HG03342 (cell line): ENCODE results near the gene GJE1.
"Not testable (repeated sequence)": the region's sequence is repeated elsewhere in the genome, so short reads cannot be mapped to it uniquely, and the experiment has no call there.

ENCODE experiments used
- ATAC-seq: cut with Tn5 transposase; IDR thresholded peaks from one replicate; pipeline ENCODE4 v1.9.1; 2021; ENCODE audit warnings: mild to moderate bottlenecking, moderate library complexity; ENCODE audit not compliant: unreplicated experiment

Gene GJE1, protein sequence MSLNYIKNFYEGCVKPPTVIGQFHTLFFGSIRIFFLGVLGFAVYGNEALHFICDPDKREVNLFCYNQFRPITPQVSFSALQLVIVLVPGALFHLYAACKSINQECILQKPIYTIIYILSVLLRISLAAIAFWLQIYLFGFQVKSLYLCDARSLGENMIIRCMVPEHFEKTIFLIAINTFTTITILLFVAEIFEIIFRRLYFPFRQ

DNA sequence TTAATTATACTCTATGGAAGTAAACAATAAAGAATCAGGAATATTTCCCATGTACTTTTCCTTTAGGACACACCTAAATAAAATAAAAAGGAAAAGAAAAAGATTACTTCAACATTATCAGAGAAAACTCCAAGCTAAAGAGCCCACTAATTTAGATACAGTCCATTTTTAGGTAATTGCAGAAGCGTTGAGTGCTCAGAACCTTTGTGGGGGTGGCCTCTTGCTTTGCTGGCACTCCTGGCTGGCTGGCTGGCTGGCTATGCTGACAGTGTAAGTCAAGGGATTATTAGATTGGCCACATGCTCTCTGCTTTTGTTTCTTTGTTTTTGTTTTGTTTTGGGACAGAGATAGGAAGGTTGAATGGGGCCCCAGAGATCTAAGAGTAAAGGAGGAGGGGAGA, at the start of gene GJE1:
TSS of gene GJE1 (plus strand) at position 301 of the 400 bp plus-strand sequence. CDS start 234 bp downstream, outside the sequence.
- ATAC-seq = no peak

DNA sequence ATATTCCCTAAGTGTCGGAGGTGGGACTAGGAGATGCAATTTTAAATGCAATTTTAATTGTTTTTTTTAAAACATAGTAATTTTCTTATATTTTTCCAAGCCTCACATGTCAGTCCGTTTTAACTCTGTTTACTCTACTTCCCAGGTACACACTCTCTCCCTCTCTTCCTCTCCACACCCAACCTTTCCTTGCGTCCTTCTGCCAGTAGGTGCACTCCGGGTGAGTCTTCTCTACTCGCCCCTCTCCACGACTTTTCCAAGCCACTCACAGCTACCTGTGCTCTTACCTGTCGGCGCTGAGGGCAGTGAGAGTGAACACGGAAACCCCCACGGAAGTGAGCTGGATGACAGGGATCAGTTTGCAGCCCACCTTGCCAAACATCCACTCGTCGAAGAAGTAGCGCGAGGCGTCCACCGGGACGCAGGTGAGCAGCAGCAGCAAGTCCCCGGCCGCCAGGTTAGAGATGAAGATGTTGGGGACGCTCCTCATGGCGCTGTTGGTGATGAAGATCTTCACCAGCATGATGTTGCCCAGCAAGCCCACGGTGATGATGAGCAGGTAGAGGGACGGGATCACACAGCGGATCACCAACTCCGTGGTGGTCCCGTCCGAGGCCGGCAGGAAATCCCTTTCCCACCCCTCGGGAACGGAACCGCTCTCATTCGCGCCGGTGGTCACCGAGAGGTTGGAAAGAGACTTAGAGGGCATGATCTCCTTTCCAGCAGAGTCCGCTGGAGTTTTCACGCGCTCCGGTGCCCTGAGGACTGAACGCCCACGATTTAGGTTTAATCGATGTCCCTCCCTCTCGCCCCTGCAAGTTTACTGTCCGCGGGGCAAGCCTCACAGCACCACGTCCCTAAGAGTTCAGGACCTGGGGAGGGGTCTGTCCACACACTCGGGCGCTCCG, 44.5 kb upstream of the GJE1 start:
- ATAC-seq = no peak

DNA sequence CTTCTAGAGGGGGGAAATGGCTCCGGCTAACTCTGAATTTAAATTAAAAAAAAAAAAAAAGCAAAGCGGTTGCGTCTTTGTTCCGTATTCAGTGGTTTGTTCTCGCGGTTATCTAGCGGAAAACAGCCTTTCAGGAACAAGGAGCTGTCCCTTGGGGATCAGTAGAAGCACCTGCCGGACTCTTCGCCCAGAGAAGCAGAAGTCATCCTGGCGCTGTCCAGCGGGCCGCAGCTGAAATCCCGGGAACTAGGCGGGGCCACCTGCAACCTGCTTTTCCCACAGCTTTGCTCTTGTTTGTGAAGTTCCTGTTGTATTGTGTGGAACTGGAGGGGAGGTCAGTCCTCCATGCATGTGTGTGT, 43.9 kb upstream of the GJE1 start:
- ATAC-seq = no peak

DNA sequence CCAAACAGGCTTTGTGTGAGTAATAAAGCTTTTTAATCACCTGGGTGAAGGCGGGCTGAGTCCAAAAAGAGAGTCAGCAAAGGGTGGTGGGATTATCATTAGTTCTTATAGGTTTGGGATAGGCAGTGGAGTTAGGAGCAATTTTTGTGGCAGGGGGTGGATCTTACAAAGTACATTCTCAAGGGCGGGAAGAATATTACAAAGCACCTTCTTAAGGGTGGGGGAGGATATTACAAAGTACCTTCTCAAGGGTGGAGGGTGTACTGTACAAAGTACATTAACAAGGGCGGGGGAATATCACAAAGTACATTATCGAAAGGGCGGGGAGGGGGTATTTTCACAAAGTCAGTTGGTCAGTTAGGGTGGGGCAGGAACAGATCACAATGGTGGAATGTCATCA, 27.9 kb upstream of the GJE1 start:
- ATAC-seq = not testable (repeated sequence)

DNA sequence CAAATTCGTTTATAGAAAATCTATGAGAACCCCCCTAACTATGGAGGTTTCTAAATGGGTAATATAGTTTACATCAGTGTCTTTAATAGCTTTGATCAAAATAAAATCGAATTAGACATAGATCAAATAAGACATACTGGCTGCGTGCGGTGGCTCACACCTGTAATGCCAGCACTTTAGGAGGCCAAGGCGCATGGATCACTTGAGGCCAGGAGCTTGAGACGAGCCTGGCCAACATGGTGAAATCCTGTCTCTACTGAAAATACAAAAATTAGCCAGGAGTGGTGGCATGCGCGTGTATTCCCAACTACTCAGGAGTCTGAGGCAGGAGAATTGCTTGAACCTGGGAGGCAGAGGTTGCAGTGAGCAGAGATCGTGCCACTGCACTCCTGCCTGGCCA, 21.9 kb upstream of the GJE1 start:
- ATAC-seq = not testable (repeated sequence)

DNA sequence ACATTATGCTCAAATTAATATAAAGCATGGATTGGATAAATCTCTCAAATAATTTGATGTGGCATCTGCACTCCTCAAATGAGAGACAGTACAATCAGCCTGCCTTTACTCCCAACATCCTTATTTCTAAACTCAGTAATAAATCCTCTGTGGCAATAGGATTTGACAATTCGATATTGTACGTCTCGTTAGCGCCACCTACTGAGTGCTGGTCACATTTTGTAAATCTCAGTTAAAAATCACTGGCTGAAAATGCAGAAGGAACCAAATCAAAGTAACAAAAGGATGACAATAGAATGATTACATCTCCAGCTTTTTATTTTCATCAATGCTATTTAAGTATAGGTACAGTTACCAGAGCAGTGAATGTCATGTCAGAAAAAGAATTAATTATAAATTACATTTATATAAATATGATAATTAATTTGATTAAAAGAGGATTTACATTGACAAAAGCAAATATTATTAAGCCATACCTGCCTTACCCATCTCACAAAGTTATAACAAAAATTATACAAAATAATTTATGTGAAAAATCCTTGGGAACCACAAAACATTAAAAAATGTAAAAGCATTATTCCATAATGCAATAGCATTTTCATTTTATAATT, 20.2 kb upstream of the GJE1 start:
- peak; percentile 76 for ATAC-seq

DNA sequence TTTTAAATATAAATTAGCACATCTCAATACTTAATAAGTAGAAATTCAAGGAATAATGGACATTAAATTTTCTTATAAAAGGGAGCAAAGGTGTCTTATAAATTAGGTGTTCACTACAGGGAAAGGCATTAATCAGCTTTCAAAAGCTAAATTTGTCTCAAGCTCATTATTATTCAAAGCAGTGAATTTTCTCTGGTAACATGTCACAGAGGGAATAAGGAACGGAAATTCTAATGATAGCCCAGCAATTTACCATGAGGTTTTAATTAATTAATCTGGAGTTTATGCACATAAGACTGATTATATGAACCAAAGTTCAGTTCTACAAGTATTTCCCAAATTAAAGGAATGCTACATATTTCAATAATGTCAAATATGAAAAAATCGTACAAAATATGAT, 15.4 kb upstream of the GJE1 start:
- ATAC-seq = no peak

DNA sequence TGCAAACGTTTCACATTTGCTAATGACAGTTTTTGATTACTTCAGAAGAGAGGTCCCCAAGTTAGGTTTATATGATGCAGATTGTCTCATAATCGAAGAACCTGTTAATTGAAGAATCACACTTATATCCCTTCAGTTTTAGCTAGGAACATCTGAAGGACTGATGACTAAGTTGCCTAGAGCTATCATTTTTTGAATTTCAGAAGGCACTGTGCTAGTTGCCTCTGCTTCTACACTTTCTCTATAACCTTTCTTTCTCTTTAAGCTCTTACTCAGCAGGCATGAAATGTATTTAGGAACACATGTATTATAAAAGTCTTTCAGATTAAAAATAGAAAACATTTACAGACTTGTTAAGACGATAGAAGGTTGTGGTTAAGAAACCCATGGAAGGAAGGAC, 14.4 kb upstream of the GJE1 start:
- ATAC-seq = no peak

DNA sequence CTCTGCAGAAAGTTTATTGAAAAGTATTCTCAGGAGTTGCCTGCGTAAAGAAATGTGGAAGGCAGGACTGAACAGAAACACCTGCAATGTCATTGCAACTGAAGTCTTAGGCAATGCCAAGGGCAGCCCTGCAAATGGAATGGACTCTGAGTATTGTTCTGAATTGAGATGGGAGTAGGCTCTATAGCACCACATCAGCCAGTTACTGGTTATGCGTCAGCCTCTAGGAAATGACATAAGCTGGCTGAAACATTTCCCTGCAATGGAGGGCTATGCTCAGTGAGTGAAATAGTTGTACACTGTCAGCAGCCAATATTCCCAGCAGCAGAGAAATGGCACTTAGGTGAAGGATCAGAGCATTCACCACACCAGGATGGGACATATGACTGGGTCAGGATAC, 13.8 kb upstream of the GJE1 start:
- no peak for ATAC-seq

DNA sequence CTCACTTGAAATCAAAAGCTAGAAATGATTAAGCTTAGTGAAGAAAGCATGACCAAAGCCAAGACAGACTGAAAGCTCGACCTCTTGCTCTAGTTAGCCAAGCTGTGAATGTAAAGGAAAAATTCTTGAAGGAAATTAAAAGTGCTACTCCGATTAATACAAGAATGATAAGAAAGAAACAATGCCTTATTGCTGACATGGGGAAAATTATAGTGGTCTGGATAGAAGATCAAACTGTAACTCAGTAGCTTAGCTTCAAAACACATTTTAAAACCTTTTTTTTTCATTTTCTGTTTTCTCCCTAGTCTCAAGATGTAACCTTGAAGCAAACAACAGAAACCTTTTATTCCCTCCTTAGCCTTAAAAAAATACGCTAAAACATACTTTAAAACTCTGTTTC, 11.4 kb upstream of the GJE1 start:
- no peak for ATAC-seq

DNA sequence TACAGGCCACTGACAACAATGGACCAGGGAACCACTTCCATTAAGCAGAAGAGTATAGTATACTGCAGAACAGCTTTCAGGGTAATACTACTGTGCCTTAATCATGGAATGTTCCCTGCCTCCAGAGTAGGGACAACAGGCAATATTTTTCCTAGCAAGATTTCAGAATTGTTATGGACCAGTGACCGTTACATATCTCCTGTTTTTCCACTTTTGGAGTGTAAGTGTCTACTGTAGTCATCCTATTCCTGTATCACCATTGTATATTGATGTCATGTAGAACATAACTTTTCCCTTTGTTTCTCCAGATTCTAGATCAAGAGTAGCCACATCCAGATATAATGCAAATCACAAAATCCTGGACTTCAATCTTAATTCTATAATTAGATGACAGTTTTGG, 1.9 kb upstream of the GJE1 start:
- ATAC-seq = no peak

DNA sequence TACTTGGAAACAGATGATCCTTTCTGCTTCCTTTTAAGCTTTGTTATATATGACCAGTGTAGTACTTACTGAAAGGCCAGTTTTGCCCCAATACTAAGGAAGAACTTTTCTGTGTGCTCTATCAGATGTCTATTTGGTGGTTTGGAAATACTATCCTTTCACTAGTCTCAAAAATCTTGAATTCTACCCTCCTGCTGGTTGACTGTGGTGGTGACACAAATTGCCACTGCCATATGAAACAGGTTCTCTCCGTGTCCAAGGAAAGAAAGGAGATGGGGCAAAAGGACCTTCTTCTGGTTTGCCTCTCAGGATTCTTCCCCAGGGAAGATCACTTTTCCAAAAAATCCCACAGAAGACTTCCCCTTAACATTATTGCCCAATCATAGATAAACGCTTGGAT, 6.2 kb downstream of the GJE1 start:
- ATAC-seq = no peak

DNA sequence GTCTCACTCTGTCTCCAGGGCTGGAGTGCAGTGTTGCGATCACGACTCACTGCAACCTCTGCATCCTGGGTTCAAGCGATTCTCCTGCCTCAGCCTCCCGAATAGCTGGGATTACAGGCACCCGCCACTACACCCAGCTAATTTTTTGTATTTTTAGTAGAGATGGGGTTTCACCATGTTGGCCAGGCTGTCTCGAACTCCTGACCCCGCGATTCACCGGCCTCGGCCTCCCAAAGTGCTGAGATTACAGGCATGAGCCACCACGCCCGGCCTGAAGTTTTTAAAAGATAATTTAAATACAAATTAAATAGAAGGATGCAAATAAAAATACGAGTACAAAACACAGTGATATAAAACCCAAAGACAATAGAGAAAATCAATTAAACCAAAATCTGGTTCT, 8.8 kb downstream of the GJE1 start:
- ATAC-seq = not testable (repeated sequence)

DNA sequence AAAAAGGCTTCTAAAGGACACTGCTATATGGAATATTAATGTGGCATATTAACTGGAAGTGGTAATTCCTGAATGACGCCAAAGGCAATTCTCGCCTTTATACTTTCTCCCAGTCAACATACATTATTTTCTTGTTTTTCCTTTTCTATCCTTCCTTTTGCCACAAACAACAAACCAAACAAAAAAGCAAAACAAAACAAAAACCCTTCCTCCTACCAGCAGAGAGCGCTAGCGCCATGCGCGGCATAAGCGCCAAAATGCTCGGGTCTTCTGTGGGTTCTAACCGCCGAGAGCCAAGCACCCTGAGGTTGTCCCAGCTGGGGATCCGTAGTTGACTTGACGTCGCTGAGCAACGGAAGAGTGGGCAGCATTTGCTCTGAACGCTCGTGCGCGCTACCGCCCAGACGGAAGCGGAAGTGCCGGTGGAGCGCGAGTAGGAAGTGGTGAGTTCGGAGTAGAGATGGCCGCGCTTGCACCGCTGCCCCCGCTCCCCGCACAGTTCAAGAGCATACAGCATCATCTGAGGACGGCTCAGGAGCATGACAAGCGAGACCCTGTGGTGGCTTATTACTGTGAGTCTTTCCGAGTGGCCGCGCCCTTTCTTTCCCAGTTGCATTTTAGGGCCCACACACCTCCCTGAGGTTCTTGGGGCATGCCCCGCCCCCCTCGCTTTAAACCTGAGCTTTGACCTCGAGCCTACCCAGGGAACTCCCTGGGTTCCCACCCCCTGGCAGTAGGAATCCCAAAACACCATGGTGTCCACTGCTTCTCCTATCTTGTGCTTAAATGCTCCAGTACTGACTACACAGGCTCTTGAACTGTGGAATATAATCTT, 14.3 kb downstream of the GJE1 start, which contains the start of the genes NMBR and VTA1:
TSS of gene NMBR (minus strand) at position 295 of the 835 bp plus-strand sequence. CDS start 58,464 bp downstream, outside the sequence.
TSS of gene VTA1 (plus strand) at position 436 of the 835 bp plus-strand sequence. CDS start at position 461, 25 bp downstream.
- ATAC-seq = peak; percentile 99

DNA sequence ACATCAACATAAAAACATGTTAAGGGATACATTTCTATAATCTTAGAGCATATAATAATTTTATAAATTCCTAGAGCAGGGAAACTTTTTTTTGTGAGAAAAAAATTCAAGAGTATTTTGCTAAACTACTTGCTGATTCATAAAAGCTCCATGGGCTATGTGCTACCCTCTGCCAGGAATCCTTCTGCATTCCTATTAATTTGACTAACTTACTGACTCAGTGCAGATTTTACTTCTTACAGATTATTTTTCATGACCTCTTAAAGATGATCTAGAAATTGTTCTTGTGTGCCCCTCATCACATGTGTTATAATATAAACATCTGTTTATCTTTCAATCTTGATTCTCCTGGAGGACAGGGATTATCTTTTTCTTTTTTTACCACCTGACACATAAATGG, 20.0 kb downstream of the GJE1 start:
- ATAC-seq = no peak

DNA sequence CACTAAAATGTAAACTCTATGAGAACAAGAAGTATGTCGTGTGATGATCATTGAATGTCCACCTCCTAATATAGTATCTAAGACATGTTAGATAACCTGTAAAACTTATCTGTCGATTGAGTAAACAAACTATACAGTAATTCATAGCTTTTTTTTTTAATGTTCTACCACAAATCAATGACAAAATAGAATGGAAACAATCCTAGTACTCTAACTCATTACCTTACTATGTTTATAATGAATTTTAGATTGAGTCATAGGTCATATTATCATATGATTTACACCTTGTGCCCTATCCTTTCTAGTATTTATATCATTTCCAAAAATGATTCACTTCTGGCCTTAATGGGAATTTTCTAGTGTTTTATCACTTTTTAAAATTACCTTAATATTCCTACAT, 20.5 kb downstream of the GJE1 start:
- no peak for ATAC-seq

DNA sequence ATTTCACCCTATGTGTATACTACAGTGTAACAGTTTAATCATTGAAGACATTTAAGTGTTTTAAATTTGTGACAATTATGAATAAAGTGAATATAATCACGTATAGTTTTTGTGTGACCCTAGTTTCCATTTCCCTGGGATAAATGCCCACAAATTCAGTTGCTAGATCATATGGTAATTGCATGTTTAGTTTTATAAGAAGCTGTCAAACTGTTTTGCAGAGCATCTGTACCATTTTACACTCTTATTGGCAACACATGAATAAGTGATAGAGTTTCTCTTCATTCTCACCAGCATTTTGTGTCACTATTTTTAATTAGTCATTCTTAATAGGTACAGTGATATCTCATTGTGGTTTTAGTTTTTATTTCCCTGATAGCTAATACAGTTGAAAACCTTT, 21.6 kb downstream of the GJE1 start:
- no peak for ATAC-seq

DNA sequence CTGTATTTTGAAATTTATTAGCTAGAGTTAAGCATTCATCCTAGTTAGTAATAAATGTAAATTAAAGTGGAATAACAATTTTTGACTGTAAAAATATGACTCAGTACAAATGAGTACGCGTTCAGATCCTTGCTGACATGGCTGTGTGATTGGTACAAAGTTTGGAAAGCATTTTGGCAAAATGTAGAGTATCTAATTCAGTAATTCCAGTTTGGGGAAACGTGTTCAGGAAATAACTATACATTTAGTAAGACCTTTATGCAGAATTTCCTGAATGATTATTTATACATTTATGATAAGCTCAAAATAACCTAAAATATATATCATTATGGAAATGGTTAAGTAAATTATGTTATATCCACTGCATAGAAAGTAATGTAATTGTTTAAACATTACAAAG, 22.4 kb downstream of the GJE1 start:
- no peak for ATAC-seq

DNA sequence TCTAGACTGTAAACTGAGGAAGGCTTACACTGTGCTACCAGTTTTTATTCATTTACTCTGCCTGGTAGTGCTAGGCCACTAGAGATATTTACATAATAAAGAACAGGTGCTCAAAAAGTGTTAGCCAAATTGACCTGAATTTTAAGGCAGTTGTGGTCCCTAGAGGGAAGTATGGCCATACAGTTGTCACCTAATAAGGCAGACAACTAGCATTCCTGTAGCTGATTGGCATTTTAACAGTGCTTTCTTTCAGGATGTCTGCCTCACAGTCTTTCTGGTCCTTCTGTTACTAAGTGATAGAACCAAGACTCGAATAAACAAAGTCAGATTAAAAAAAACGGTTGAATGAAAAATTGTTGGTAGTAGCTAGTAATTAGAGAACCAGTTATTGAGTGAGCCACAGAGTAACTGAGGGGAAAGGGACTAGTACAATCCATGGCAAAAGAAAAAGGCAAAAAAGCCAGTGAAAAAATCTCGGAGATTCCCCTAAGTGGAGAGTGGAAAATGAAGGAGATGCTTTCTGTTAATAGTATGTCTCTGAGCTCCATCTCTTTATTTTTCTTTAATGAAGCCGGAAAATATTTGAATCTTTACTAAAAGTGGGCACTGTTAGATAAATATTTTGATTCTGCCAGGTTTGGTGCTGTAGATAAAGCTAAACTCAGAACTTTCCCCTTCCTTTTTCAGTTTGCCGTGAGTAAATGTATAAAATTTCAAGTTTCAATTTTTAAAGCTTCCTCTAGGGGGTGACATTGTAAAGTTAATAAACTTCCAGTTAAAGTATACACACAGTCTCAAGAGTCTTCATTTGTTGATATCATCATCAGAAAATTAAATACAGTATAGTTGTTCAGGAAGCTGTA, 23.4 kb downstream of the GJE1 start:
- ATAC-seq = peak; percentile 71

DNA sequence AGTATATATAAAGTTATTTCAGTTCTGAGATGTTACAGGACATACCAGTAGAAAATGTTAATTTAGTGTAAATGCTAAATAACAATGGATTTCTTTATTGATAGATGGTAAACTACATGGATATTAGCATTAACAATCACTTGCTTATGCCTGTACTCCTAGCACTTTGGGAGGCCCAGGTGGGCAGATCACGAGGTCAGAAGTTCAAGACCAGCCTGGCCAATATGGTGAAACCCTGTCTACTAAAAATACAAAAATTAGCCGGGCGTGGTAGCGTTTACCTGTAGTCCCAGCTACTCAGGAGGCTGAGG, 24.0 kb downstream of the GJE1 start:
- ATAC-seq = not testable (repeated sequence)
